Neuronal stem cell (in vitro differentiated cells): Measurements from ENCODE around the gene MBD1.
"Not testable (repeated sequence)": the region's sequence is repeated elsewhere in the genome, so short reads cannot be mapped to it uniquely, and the experiment has no call there.

Source experiments
- DNase-seq: peaks from one replicate; pipeline ENCODE4 v3.0.0-alpha.2; 2013; ENCODE audit warnings: low spot score
- H2AFZ ChIP-seq: one replicate; pipeline ENCODE4 v1.6.1; 2013; ENCODE audit warnings: mild to moderate bottlenecking, low read length, inconsistent platforms
- H2AK5ac ChIP-seq: 2 replicates; pipeline ENCODE4 v1.6.1; 2013; ENCODE audit warnings: low read depth, mild to moderate bottlenecking, inconsistent platforms, low read length, moderate library complexity, mixed read lengths
- H2BK120ac ChIP-seq: 2 replicates; pipeline ENCODE4 v1.6.1; 2013; ENCODE audit warnings: low read depth, mild to moderate bottlenecking, inconsistent platforms, low read length, moderate library complexity, mixed read lengths
- H2BK12ac ChIP-seq: one replicate; pipeline ENCODE4 v1.6.1; 2013; ENCODE audit warnings: low read length, inconsistent platforms
- H2BK15ac ChIP-seq: 2 replicates; pipeline ENCODE4 v1.6.1; 2013; ENCODE audit warnings: mild to moderate bottlenecking, low read length, inconsistent platforms, mixed read lengths
- H2BK5ac ChIP-seq: one replicate; pipeline ENCODE4 v1.6.1; 2013; ENCODE audit warnings: inconsistent platforms, mild to moderate bottlenecking, low read length, moderate library complexity
- H3K14ac ChIP-seq: one replicate; pipeline ENCODE4 v1.6.1; 2013; ENCODE audit warnings: low read length, inconsistent platforms
- H3K18ac ChIP-seq: 2 replicates; pipeline ENCODE4 v1.6.1; 2013; ENCODE audit warnings: low read length, inconsistent platforms
- H3K23ac ChIP-seq: 2 replicates; pipeline ENCODE4 v1.6.1; 2013; ENCODE audit warnings: low read depth, mild to moderate bottlenecking, mixed read lengths, low read length, inconsistent platforms; ENCODE audit not compliant: poor library complexity
- H3K27ac ChIP-seq: replicated peaks from 3 replicates; pipeline ENCODE4 v1.5.1; 2013; ENCODE audit warnings: low read length, inconsistent platforms
- H3K27me3 ChIP-seq, 3 experiments: 2 replicates each; pipeline ENCODE4 v1.6.1; 2013; ENCODE audit warnings: low read length in 3 of 3, mild to moderate bottlenecking in 2 of 3, inconsistent platforms in 1 of 3, low read depth in 1 of 3, mixed read lengths in 1 of 3, moderate library complexity in 1 of 3; ENCODE audit not compliant: control insufficient read depth in 3 of 3, insufficient read depth in 3 of 3
- H3K36me3 ChIP-seq, 2 donors: replicated peaks in 1 of 2; 2 replicates each; pipeline ENCODE4 v1.6.1; 2013; ENCODE audit warnings: low read length in 2 of 2; ENCODE audit not compliant: control insufficient read depth in 2 of 2, insufficient read depth in 2 of 2
- H3K4ac ChIP-seq: 2 replicates; pipeline ENCODE4 v1.6.1; 2013; ENCODE audit warnings: inconsistent platforms, mild to moderate bottlenecking, low read length, moderate library complexity
- H3K4me1 ChIP-seq, 2 donors: 1 replicate in 1 of 2; 2 replicates in 1 of 2; pipeline ENCODE4 v1.6.1; 2013; ENCODE audit warnings: low read length in 2 of 2, low read depth in 1 of 2; ENCODE audit not compliant: control insufficient read depth in 2 of 2, insufficient read depth in 1 of 2
- H3K4me2 ChIP-seq: one replicate; pipeline ENCODE4 v1.6.1; 2013; ENCODE audit warnings: mild to moderate bottlenecking, low read length, inconsistent platforms; ENCODE audit not compliant: insufficient read depth, poor library complexity, severe bottlenecking
- H3K4me3 ChIP-seq, 2 donors: 2 replicates each; pipeline ENCODE4 v1.5.1; 2013; ENCODE audit warnings: low read length in 2 of 2, mild to moderate bottlenecking in 2 of 2, inconsistent platforms in 1 of 2, moderate library complexity in 1 of 2
- H3K79me1 ChIP-seq: one replicate; pipeline ENCODE4 v1.6.1; 2013; ENCODE audit warnings: low read depth, mild to moderate bottlenecking, inconsistent platforms, low read length, moderate library complexity
- H3K9ac ChIP-seq: one replicate; pipeline ENCODE4 v1.6.1; 2013; ENCODE audit warnings: mild to moderate bottlenecking, low read depth, low read length, inconsistent platforms; ENCODE audit not compliant: poor library complexity
- H3K9me3 ChIP-seq, 2 donors: replicated peaks in 1 of 2; 2 replicates each; pipeline versions ENCODE3 to v1.6.1; 2013; ENCODE audit warnings: low read length in 2 of 2, mild to moderate bottlenecking in 2 of 2, inconsistent platforms in 1 of 2, low read depth in 1 of 2, mixed read lengths in 1 of 2, moderate library complexity in 1 of 2; ENCODE audit not compliant: control insufficient read depth in 2 of 2, insufficient read depth in 1 of 2
- H4K8ac ChIP-seq: one replicate; pipeline ENCODE4 v1.6.1; 2013; ENCODE audit warnings: low read depth, mild to moderate bottlenecking, inconsistent platforms, low read length, moderate library complexity
- H4K91ac ChIP-seq: one replicate; pipeline ENCODE4 v1.6.1; 2013; ENCODE audit warnings: low read length, low read depth, mild to moderate bottlenecking, inconsistent platforms; ENCODE audit not compliant: poor library complexity
- WGBS, 2 donors: extraction: QIAGEN DNeasy Blood & Tissue Kit; methylation state at CpG; one replicate each; pipeline ENCODE4 v1.1.7; 2013; ENCODE audit warnings: missing lambda C conversion rate in 2 of 2, mixed read lengths in 1 of 2; ENCODE audit not compliant: insufficient read length in 2 of 2, insufficient replicate concordance in 1 of 2; ENCODE audit errors: extremely low coverage in 2 of 2; 5-methylcytosine and 5-hydroxymethylcytosine counted together

Gene MBD1

GRCh38 chr18:50312296-50313030, 31.1 kb upstream of the MBD1 start:
- H3K27ac ChIP-seq: no peak overlapping the region
- H4K91ac ChIP-seq: no peak overlapping the region
- whole genome bisulfite sequencing, 2 donors: no CpG with 5 or more reads among the region's 7 CpGs
- H2AK5ac ChIP-seq: no peak overlapping the region
- H2AFZ ChIP-seq: no peak overlapping the region
- H3K4me2 ChIP-seq: no peak overlapping the region
- peaks cover 0 to 2% of the 10 kb centered on the region in 2 donors for H3K9me3 ChIP-seq
- no peak overlapping the region for H3K23ac ChIP-seq
- H2BK12ac ChIP-seq: no peak overlapping the region
- no peak overlapping the region for H2BK5ac ChIP-seq
- peaks cover 0 to 2% of the 10 kb centered on the region in 2 donors for H3K4me1 ChIP-seq
- H2BK15ac ChIP-seq: no peak overlapping the region
- no peak overlapping the region for H3K4me3 ChIP-seq
- no peak overlapping the region for H3K14ac ChIP-seq
- no peaks in the 10 kb centered on the region for H3K36me3 ChIP-seq
- no peak overlapping the region for H3K9ac ChIP-seq
- no peaks in the 10 kb centered on the region for H3K79me1 ChIP-seq
- H3K18ac ChIP-seq: no peak overlapping the region
- H3K4ac ChIP-seq: no peak overlapping the region
- H3K27me3 ChIP-seq: peaks cover 0 to 11% (median 2%) of the 10 kb centered on the region in 3 experiments
- H2BK120ac ChIP-seq: no peak overlapping the region
- no peak overlapping the region for H4K8ac ChIP-seq
- no peak for DNase-seq

GRCh38 chr18:50311650-50312049, 30.3 kb upstream of the MBD1 start:
- H3K27ac ChIP-seq: no peak overlapping the region
- DNase-seq: no peak
- no peak overlapping the region for H3K4ac ChIP-seq
- no peak overlapping the region for H2BK120ac ChIP-seq
- peaks cover 0 to 2% of the 10 kb centered on the region in 2 donors for H3K9me3 ChIP-seq
- no peak overlapping the region for H2BK15ac ChIP-seq
- peaks cover 3 to 5% of the 10 kb centered on the region in 2 donors for H3K4me1 ChIP-seq
- no peak overlapping the region for H3K14ac ChIP-seq
- no peak overlapping the region for H3K4me3 ChIP-seq
- H3K18ac ChIP-seq: no peak overlapping the region
- H3K4me2 ChIP-seq: no peak overlapping the region
- H3K79me1 ChIP-seq: no peaks in the 10 kb centered on the region
- no peak overlapping the region for H2BK5ac ChIP-seq
- peaks cover 0 to 11% (median 2%) of the 10 kb centered on the region in 3 experiments for H3K27me3 ChIP-seq
- H4K91ac ChIP-seq: no peak overlapping the region
- H4K8ac ChIP-seq: no peak overlapping the region
- no peak overlapping the region for H2BK12ac ChIP-seq
- no CpG with 5 or more reads among the region's 3 CpGs for WGBS, 2 donors
- no peak overlapping the region for H2AFZ ChIP-seq
- no peak overlapping the region for H3K23ac ChIP-seq
- no peaks in the 10 kb centered on the region for H3K36me3 ChIP-seq
- H2AK5ac ChIP-seq: no peak overlapping the region
- no peak overlapping the region for H3K9ac ChIP-seq

- Histone ChIP-seq H3K14ac (no peak overlapping the region), H3K79me1 (no peaks in the 10 kb centered on the region), H3K4ac (no peak overlapping the region), H3K23ac (no peak overlapping the region), H3K4me2 (no peak overlapping the region), H4K91ac (no peak overlapping the region), H3K27ac (no peak overlapping the region), H3K4me3 (no peak overlapping the region), H3K18ac (no peak overlapping the region), H2AFZ (no peak overlapping the region), H2BK5ac (no peak overlapping the region), H3K27me3 (peaks cover 0 to 6% (median 2%) of the 10 kb centered on the region in 3 experiments), H2BK15ac (no peak overlapping the region), H3K4me1 (peaks cover 3 to 5% of the 10 kb centered on the region in 2 donors), H3K9me3 (peaks cover 0 to 2% of the 10 kb centered on the region in 2 donors), H4K8ac (no peak overlapping the region), H2BK120ac (no peak overlapping the region), H3K9ac (no peak overlapping the region), H3K36me3 (no peaks in the 10 kb centered on the region), H2BK12ac (no peak overlapping the region), H2AK5ac (no peak overlapping the region)
- no peak for DNase-seq
- no CpG with 5 or more reads among the region's 10 CpGs for WGBS, 2 donors
Observed at GRCh38 chr18:50310080-50310479, 28.8 kb upstream of the MBD1 start.

- H3K9me3 ChIP-seq, H2AFZ ChIP-seq, H3K27ac ChIP-seq, H3K4me1 ChIP-seq, H2BK5ac ChIP-seq, DNase-seq, H3K79me1 ChIP-seq, H3K4me2 ChIP-seq, H3K36me3 ChIP-seq, H3K4me3 ChIP-seq, H3K27me3 ChIP-seq, H2AK5ac ChIP-seq, H3K23ac ChIP-seq, H3K14ac ChIP-seq, H2BK120ac ChIP-seq, H3K18ac ChIP-seq, H3K9ac ChIP-seq, H3K4ac ChIP-seq, H2BK12ac ChIP-seq, H2BK15ac ChIP-seq, H4K8ac ChIP-seq, H4K91ac ChIP-seq: not testable (repeated sequence)
- no CpG with 5 or more reads among the region's 5 CpGs for WGBS, 2 donors
Observed at GRCh38 chr18:50308851-50309250, 27.5 kb upstream of the MBD1 start.
